ENCODE measurements around the gene IL1F10. TPM values are rescaled to one million over a fixed set of nuclear protein-coding genes. Genes with fewer than 3 reads are reported as not detected.

The IL1F10 gene
- total RNA-seq, 1 donor from 2014 or later: not detected

- no peak for DNase-seq (ENCODE audit: low read depth)
Measured at GRCh38 chr2:113058998-113059960, 8.5 kb upstream of the IL1F10 start, which contains the start of gene IL36RN. Gene IL36RN, plus strand, starts transcription at chr2:113059198. Its CDS starts 241 bp downstream, at chr2:113059439.

GRCh38 chr2:113060396-113060795, 7.4 kb upstream of the IL1F10 start:
- no peak for DNase-seq (ENCODE audit: low read depth)

- no peak for DNase-seq (ENCODE audit: low read depth)
Measured at GRCh38 chr2:113060796-113061195, 7.0 kb upstream of the IL1F10 start.

DNA sequence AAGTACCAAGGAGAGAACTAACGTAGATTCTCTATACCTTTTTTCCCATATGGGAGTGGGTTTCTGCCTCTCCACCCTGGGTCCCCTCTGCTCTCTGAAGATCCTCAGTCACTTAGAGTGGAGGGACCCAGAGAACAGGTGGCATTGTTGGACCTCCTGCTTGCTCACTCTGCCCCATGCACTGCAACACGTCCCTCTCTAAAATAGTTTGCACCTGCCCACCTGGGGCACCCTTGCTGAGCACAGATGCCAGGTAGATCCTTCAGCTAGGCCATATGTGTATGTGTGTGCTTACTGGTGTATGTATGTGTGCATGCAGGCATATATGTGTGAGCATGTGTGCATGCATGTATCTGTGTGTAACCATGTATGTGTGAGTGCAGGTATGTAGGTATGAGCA, 6.5 kb upstream of the IL1F10 start:
- DNase-seq (ENCODE audit: low read depth): no peak

- DNase-seq (ENCODE audit: low read depth): no peak
Measured at GRCh38 chr2:113061896-113062770, 5.6 kb upstream of the IL1F10 start.

DNA sequence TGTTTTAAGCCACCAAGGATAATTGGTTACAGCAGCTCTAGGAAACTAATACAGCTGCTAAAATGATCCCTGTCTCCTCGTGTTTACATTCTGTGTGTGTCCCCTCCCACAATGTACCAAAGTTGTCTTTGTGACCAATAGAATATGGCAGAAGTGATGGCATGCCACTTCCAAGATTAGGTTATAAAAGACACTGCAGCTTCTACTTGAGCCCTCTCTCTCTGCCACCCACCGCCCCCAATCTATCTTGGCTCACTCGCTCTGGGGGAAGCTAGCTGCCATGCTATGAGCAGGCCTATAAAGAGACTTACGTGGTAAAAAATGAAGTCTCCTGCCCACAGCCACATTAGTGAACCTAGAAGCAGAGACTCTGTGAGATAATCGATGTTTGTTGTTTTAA, 3.5 kb upstream of the IL1F10 start:
- DNase-seq (ENCODE audit: low read depth): no peak

GRCh38 chr2:113064898-113065297, 2.9 kb upstream of the IL1F10 start:
- no peak for DNase-seq (ENCODE audit: low read depth)

- DNase-seq (ENCODE audit: low read depth): no peak
Measured at GRCh38 chr2:113068249-113068648, 479 bp downstream of the IL1F10 start.

GRCh38 chr2:113068706-113069485, 1.1 kb downstream of the IL1F10 start:
- DNase-seq (ENCODE audit: low read depth): no peak

DNA sequence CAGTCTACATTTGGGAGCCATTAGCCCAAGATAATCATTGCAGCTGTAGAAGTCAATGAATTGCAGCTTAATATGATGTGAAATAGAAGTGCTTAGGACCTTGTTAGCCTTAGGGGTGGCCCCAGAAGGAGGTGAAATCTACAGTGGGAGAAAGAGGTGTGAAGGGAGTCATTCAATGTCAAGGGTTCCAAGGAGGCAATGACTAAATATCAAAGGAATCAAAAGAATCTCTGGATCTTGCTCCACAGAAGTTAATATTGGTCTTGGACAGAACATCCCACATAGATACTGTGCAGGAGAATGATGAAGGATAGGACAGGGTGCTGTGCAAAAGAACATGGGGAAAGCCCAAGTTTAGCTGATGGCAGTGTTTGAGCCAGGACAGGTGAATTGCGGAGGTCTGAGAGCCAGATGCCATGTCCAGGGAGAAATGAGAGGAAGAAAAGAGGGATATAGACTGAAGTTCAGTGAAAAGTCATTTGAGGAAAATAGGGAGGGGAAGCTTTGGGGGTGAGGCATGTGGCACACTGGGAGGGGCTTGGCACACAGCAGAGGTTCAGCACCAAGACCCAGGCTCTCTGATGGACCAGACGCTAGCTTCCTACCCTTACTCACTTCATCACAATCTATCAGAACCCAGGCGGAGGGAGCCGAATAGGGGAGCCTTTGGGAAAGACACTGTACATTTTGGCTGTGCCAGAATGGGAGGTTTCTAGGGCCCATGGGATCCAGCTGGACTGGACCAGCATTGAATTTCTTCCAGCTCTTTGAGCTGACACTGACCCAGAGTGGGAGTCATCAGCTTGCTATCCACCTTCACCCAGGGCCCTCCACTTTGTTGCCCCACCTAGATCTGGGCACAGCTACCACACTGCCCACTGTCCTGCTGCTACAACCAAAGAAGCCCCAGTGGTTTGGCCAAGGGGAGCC, 2.2 kb downstream of the IL1F10 start:
- DNase-seq (ENCODE audit: low read depth): peak; percentile 50

DNA sequence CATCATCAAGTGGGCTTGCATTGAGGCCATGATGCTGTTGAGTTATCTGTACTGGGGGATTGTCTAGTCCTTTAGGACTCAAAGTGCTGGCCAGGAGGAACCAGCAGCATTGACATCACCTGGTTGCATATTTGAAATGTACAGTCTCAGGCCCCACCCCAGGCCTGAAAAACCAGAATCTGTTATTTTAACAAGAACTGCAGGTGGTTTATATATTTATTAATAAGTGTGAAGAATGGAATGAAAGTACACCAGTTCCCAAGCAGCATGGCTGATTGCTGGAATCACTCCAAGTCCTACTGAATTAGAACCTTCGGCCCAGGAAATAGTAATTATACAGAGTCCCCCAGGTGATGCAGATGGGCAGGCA, 2.8 kb downstream of the IL1F10 start:
- no peak for DNase-seq (ENCODE audit: low read depth)

DNA sequence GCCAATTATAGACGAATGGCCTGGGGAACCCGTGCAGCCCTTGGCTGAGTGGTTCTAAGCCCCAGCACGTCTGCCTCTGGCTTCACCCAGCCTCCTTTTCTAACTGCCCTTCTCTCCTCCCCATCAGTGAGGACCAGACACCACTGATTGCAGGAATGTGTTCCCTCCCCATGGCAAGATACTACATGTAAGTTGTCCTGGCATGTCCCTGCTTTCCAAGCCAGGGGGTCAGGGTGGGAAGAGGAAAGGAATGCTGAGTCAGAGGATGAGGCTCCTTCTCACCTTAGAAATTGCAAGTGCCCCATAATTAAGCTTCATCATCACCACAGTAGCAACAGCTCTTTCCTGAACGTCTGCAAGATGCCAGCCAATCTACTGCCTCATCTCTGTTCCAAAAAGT, 4.8 kb downstream of the IL1F10 start:
- DNase-seq (ENCODE audit: low read depth): no peak

DNA sequence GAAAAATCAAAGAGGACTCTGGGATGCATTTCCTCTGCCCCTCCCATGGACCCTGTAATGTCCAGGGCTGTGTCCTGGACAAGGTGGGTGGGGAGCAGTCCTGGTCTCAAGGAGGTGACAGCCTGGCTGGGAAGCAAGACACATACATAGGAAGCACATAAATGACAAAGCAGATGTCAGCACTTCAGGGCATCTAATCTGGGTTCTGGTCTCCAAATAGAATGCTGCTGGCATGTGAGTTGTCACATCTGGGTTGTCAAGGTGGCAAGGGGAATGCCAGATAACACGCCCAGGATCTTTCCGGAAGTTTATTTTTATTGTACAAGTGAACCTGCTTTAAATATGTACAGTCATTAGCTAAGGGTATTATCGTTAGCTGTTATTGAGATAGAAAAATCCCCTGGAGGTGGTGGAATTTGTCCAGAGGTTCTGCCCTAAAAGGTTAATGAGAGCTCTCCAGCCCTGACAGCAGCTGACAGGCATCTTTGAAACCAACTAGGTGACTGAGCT, 5.6 kb downstream of the IL1F10 start:
- no peak for DNase-seq (ENCODE audit: low read depth)

DNA sequence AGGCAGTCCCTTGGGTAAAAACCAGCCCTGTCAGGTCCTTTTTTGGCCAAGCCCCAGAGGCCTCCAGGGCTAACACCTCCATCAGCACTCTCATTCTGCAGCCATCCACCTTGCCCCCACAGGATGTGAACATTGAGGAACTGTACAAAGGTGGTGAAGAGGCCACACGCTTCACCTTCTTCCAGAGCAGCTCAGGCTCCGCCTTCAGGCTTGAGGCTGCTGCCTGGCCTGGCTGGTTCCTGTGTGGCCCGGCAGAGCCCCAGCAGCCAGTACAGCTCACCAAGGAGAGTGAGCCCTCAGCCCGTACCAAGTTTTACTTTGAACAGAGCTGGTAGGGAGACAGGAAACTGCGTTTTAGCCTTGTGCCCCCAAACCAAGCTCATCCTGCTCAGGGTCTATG, 7.3 kb downstream of the IL1F10 start:
- DNase-seq (ENCODE audit: low read depth): no peak

GRCh38 chr2:113075600-113075999, 7.8 kb downstream of the IL1F10 start:
- DNase-seq (ENCODE audit: low read depth): no peak

GRCh38 chr2:113076954-113077669, 9.3 kb downstream of the IL1F10 start:
- DNase-seq (ENCODE audit: low read depth): no peak

DNA sequence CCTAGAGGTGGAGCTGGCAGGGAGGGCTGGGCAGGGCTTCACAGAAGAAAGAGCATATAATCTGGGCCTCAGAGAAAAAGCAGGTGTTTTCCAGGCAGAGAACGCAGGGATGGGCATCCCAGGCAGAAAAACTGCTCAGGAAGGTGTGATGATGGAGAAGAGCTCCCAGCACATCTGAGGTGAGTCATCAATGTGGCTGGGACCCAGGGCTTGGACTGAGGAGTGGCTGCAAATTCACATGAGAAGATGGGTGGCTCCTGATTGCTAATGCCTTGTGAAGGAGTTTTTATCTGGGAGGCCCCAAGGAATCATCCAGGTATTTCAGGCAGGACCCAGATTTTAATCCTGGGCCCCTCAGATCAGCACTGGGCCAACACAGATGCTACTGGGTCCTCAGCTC, 10.2 kb downstream of the IL1F10 start:
- peak; percentile 62 for DNase-seq (ENCODE audit: low read depth)

GRCh38 chr2:113078350-113078839, 10.6 kb downstream of the IL1F10 start:
- peak; percentile 91 for DNase-seq (ENCODE audit: low read depth)

- peak; percentile 59 for DNase-seq (ENCODE audit: low read depth)
Measured at GRCh38 chr2:113079131-113079530, 11.4 kb downstream of the IL1F10 start.

GRCh38 chr2:113080134-113080533, 12.4 kb downstream of the IL1F10 start:
- no peak for DNase-seq (ENCODE audit: low read depth)

Measured in renal cortical epithelial cell (primary cell).